ENCODE measurements around the gene LRP1.
A peak's percentile ranks its signal among the peaks of the same experiment; 100 is the strongest.

LRP1 gene

GRCh38 chr12:57234571-57235016 lies 106.3 kb downstream of the LRP1 start:
- no peaks in the 10 kb centered on the region for H3K27me3 ChIP-seq (ENCODE audit: insufficient read depth, low read length, poor library complexity, severe bottlenecking)
- H4K20me1 ChIP-seq (ENCODE audit: insufficient read depth, low read length, poor library complexity, severe bottlenecking) = peaks cover 47% of the 10 kb centered on the region
- no peak overlapping the region for H2AFZ ChIP-seq (ENCODE audit: low read length)
- H3K9me2 ChIP-seq (replicated peaks; ENCODE audit: low read depth, low read length) = no peaks in the 10 kb centered on the region
- no peaks in the 10 kb centered on the region for H3F3A ChIP-seq (ENCODE audit: low read depth)
- TF ChIP-seq EZH2phosphoT487 (IDR thresholded peaks at IDR 0.05; ENCODE audit: borderline replicate concordance) (no peak), CTCF (conservative IDR thresholded peaks at IDR 0.05; ENCODE audit: low read length) (no peak)
- H3K36me3 ChIP-seq (ENCODE audit: insufficient read depth, low read length) = peaks cover 30% of the 10 kb centered on the region; the same call in 1 of the 2 replicates
- no peaks in the 10 kb centered on the region for H3K9me3 ChIP-seq (ENCODE audit: insufficient read depth, low read depth, low read length)
- H3K4me1 ChIP-seq (ENCODE audit: insufficient read depth, low read length, poor library complexity, severe bottlenecking) = peaks cover 33% of the 10 kb centered on the region
- H3K4me3 ChIP-seq (ENCODE audit: low read length, poor library complexity, severe bottlenecking) = no peak overlapping the region
- H3K79me2 ChIP-seq (ENCODE audit: insufficient read depth, low read length) = peaks cover 43% of the 10 kb centered on the region
- peak overlapping the region; percentile 95 for H3K4me2 ChIP-seq (ENCODE audit: low read depth, low read length, poor library complexity, severe bottlenecking)
- no peak overlapping the region for H3K9ac ChIP-seq (ENCODE audit: low read depth, low read length, poor library complexity, severe bottlenecking)

DNA sequence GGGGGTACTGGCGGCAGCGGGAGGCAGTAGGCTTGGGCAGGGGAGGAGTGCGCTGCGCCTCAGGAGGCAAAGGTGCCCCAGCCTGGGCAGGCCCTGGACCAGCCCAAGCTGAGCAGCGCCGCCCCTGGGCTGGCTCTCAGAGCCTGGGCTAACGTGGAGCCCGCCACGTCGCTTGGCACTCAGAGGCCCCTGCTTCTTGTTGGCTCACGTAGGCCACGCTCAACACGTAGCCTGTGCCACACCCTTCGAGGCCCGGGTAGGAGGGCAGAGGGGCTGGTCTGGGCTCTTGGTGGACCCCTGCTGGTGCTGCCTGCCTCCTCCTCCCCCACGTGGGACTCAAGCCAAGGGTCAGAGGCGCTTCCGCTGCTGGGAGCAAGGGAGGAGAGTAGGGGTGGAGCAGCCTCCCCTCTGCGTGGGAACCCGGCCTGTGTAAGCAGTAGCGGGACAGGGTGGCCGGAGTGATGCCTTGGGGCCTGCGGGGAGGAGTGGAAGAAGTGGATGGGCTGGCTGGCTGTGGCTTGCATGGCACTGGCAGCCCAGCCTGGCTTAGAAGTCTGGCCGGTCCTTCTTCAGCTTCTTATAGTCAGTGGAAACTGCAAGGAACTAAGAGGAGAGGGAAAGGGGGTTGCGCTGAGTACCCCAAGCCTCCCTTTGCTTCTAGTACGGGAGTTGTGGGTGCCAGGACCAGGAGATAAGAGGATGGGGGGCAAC lies 106.9 kb downstream of the LRP1 start:
- H3K36me3 ChIP-seq (ENCODE audit: insufficient read depth, low read length) = peaks cover 30% of the 10 kb centered on the region; the same call in 1 of the 2 replicates
- no peak overlapping the region for H3K4me3 ChIP-seq (ENCODE audit: low read length, poor library complexity, severe bottlenecking)
- peaks cover 36% of the 10 kb centered on the region for H3K4me1 ChIP-seq (ENCODE audit: insufficient read depth, low read length, poor library complexity, severe bottlenecking)
- no peaks in the 10 kb centered on the region for H3K9me3 ChIP-seq (ENCODE audit: insufficient read depth, low read depth, low read length)
- peak overlapping the region; percentile 95 for H3K4me2 ChIP-seq (ENCODE audit: low read depth, low read length, poor library complexity, severe bottlenecking)
- no peak overlapping the region for H3K9ac ChIP-seq (ENCODE audit: low read depth, low read length, poor library complexity, severe bottlenecking)
- peaks cover 37% of the 10 kb centered on the region for H3K79me2 ChIP-seq (ENCODE audit: insufficient read depth, low read length)
- no peak for TF ChIP-seq EZH2phosphoT487 (IDR thresholded peaks at IDR 0.05; ENCODE audit: borderline replicate concordance)
- no peak for TF ChIP-seq CTCF (conservative IDR thresholded peaks at IDR 0.05; ENCODE audit: low read length)
- no peaks in the 10 kb centered on the region for H3F3A ChIP-seq (ENCODE audit: low read depth)
- H3K27me3 ChIP-seq (ENCODE audit: insufficient read depth, low read length, poor library complexity, severe bottlenecking) = no peaks in the 10 kb centered on the region
- H4K20me1 ChIP-seq (ENCODE audit: insufficient read depth, low read length, poor library complexity, severe bottlenecking) = peaks cover 46% of the 10 kb centered on the region
- no peak overlapping the region for H2AFZ ChIP-seq (ENCODE audit: low read length)
- H3K9me2 ChIP-seq (replicated peaks; ENCODE audit: low read depth, low read length) = no peaks in the 10 kb centered on the region

GRCh38 chr12:57235728-57236131 lies 107.4 kb downstream of the LRP1 start:
- Histone ChIP-seq H3K79me2 (ENCODE audit: insufficient read depth, low read length) (peaks cover 32% of the 10 kb centered on the region), H3K9ac (ENCODE audit: low read depth, low read length, poor library complexity, severe bottlenecking) (no peak overlapping the region), H3K27me3 (ENCODE audit: insufficient read depth, low read length, poor library complexity, severe bottlenecking) (no peaks in the 10 kb centered on the region), H3K4me2 (ENCODE audit: low read depth, low read length, poor library complexity, severe bottlenecking) (no peak overlapping the region), H4K20me1 (ENCODE audit: insufficient read depth, low read length, poor library complexity, severe bottlenecking) (peaks cover 41% of the 10 kb centered on the region), H2AFZ (ENCODE audit: low read length) (no peak overlapping the region), H3K9me3 (ENCODE audit: insufficient read depth, low read depth, low read length) (no peaks in the 10 kb centered on the region), H3K9me2 (replicated peaks; ENCODE audit: low read depth, low read length) (no peaks in the 10 kb centered on the region), H3F3A (ENCODE audit: low read depth) (no peaks in the 10 kb centered on the region), H3K4me3 (ENCODE audit: low read length, poor library complexity, severe bottlenecking) (no peak overlapping the region), H3K4me1 (ENCODE audit: insufficient read depth, low read length, poor library complexity, severe bottlenecking) (peaks cover 34% of the 10 kb centered on the region), H3K36me3 (ENCODE audit: insufficient read depth, low read length) (peaks cover 30% of the 10 kb centered on the region; the same call in 1 of the 2 replicates)
- no peak for TF ChIP-seq EZH2phosphoT487 (IDR thresholded peaks at IDR 0.05; ENCODE audit: borderline replicate concordance)
- TF ChIP-seq CTCF (conservative IDR thresholded peaks at IDR 0.05; ENCODE audit: low read length) = no peak

All from Loucy (cell line).